Esophagus squamous epithelium (tissue), 5 donors: ENCODE data around the gene ARHGDIB. TPM values are rescaled to one million over a fixed set of nuclear protein-coding genes. Genes with fewer than 3 reads are reported as not detected.

Source experiments
- DNase-seq: peaks from one replicate; lab custom pipeline; 2025; lab: John Stamatoyannopoulos, UW
- H3K27ac ChIP-seq, 4 donors: fragments of 200-600 bp; sonication (generic); one replicate each; pipeline ENCODE4 v1.5.1; 2016 to 2019; ENCODE audit warnings: mild to moderate bottlenecking in 1 of 4
- H3K27me3 ChIP-seq, 4 donors: fragments of 200-600 bp; sonication (generic); 1 replicate in 3 of 4; 2 replicates in 1 of 4; pipeline versions ENCODE4 v1.5.1 to v1.6.0; 2017 to 2021; ENCODE audit warnings: antibody characterized with exemption in 1 of 4
- H3K36me3 ChIP-seq, 3 donors: fragments of 200-600 bp; sonication (generic); one replicate each; pipeline ENCODE4 v1.5.1; 2016 to 2019
- H3K4me1 ChIP-seq, 3 donors: fragments of 200-600 bp; sonication (generic); one replicate each; pipeline ENCODE4 v1.5.1; 2017 to 2019
- H3K4me3 ChIP-seq, 4 donors: fragments of 200-600 bp; sonication (generic); 1 replicate in 3 of 4; 2 replicates in 1 of 4; pipeline ENCODE4 v1.5.1; 2016 to 2019; ENCODE audit warnings: mild to moderate bottlenecking in 2 of 4, moderate library complexity in 1 of 4
- H3K9me3 ChIP-seq, 3 donors: fragments of 200-600 bp; sonication (generic); one replicate each; pipeline ENCODE4 v1.5.1; 2016 to 2019
- POLR2A ChIP-seq, 4 donors: fragments of 450-650 bp; IDR thresholded peaks; one replicate each; pipeline ENCODE4 v1.6.1; 2017; ENCODE audit warnings: antibody characterized with exemption in 4 of 4, mild to moderate bottlenecking in 4 of 4, moderate library complexity in 3 of 4
- WGBS, 2 donors: methylation state at CpG; one replicate each; pipeline ENCODE4 v1.1.5; 2018; 5-methylcytosine and 5-hydroxymethylcytosine counted together
- intact Hi-C: fragments of 100-400 bp; cut with DNase I; formaldehyde crosslinking; loops from one replicate; pipeline ENCODE4 v1.15.0; 2022
- total RNA-seq, 4 donors: library from RNA; depleted of rRNA; stranded (reverse); fragments of >200 nt; gene quantifications; one replicate each; pipeline ENCODE4 v1.1.0, GENCODE V29; 2016
- TF ChIP-seq, protein P1 (sequence below), 6 experiments: fragments of 450-650 bp in 4 of 6; fragments of 200-600 bp in 2 of 6; sonication (generic) in 2 of 6; IDR thresholded peaks; one replicate each; pipeline ENCODE4 v1.5.1; 2016 to 2019; ENCODE audit warnings: antibody characterized with exemption in 6 of 6, mild to moderate bottlenecking in 4 of 6, moderate library complexity in 4 of 6
- donor health status: DM: yes; HTN: yes; CAD: no.

Gene ARHGDIB
- total RNA-seq, 4 donors from 2014 or later: 17.2 to 91.1 (median 62.0) TPM

GRCh38 chr12:14981049-14981448, 19.6 kb upstream of the ARHGDIB start:
- Histone ChIP-seq H3K4me1 (no peaks in the 10 kb centered on the region), H3K27me3 (no peaks in the 10 kb centered on the region), H3K36me3 (no peaks in the 10 kb centered on the region), H3K4me3 (no peak overlapping the region), H3K27ac (no peak overlapping the region), H3K9me3 (no peaks in the 10 kb centered on the region)
- no peak for DNase-seq
- no peak for TF ChIP-seq POLR2A (IDR thresholded peaks at IDR 0.05)
- TF ChIP-seq, protein P1, sequence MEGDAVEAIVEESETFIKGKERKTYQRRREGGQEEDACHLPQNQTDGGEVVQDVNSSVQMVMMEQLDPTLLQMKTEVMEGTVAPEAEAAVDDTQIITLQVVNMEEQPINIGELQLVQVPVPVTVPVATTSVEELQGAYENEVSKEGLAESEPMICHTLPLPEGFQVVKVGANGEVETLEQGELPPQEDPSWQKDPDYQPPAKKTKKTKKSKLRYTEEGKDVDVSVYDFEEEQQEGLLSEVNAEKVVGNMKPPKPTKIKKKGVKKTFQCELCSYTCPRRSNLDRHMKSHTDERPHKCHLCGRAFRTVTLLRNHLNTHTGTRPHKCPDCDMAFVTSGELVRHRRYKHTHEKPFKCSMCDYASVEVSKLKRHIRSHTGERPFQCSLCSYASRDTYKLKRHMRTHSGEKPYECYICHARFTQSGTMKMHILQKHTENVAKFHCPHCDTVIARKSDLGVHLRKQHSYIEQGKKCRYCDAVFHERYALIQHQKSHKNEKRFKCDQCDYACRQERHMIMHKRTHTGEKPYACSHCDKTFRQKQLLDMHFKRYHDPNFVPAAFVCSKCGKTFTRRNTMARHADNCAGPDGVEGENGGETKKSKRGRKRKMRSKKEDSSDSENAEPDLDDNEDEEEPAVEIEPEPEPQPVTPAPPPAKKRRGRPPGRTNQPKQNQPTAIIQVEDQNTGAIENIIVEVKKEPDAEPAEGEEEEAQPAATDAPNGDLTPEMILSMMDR (IDR thresholded peaks at IDR 0.05): no peak
- intact Hi-C loops: no loop called here
- WGBS, 2 donors: 83 to 94% methylated on average over 2 of the region's 2 CpGs

- Histone ChIP-seq H3K27me3 (no peaks in the 10 kb centered on the region), H3K4me1 (no peaks in the 10 kb centered on the region), H3K9me3 (no peaks in the 10 kb centered on the region), H3K36me3 (no peaks in the 10 kb centered on the region), H3K4me3 (no peak overlapping the region), H3K27ac (no peak overlapping the region)
- intact Hi-C loops: no loop called here
- DNase-seq: no peak
- TF ChIP-seq POLR2A (IDR thresholded peaks at IDR 0.05): no peak
- TF ChIP-seq, protein P1 (IDR thresholded peaks at IDR 0.05): no peak
These were observed 18.1 kb upstream of the ARHGDIB start for GRCh38 chr12:14979468-14979867.

DNA sequence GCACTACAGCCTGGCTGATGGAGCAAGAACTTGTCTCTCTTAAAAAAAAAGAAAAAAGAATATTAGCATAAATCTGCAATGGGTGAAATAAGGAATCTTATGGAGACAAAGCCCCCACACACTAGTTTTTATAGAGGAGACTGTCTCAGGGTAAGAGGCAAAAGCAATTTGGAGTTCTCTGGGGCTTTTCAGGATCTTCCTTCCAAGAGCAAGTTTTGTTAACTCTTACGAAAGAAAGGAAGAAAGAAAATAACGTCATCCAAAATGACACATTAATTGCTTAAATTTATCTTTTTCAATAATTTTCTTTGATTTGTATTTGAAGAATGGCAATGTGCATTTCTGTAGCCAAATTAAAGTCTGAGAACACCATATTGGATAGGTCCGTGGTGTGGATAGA, 15.3 kb upstream of the ARHGDIB start:
- H3K27me3 ChIP-seq: no peaks in the 10 kb centered on the region
- no peak overlapping the region for H3K4me3 ChIP-seq
- intact Hi-C loops: no loop called here
- WGBS, 2 donors: 74 to 84% methylated on average over 3 of the region's 3 CpGs
- H3K36me3 ChIP-seq: no peaks in the 10 kb centered on the region
- H3K4me1 ChIP-seq: no peaks in the 10 kb centered on the region
- TF ChIP-seq, protein P1 (IDR thresholded peaks at IDR 0.05): no peak
- no peak for TF ChIP-seq POLR2A (IDR thresholded peaks at IDR 0.05)
- H3K27ac ChIP-seq: no peak overlapping the region
- DNase-seq: no peak
- no peaks in the 10 kb centered on the region for H3K9me3 ChIP-seq

DNA sequence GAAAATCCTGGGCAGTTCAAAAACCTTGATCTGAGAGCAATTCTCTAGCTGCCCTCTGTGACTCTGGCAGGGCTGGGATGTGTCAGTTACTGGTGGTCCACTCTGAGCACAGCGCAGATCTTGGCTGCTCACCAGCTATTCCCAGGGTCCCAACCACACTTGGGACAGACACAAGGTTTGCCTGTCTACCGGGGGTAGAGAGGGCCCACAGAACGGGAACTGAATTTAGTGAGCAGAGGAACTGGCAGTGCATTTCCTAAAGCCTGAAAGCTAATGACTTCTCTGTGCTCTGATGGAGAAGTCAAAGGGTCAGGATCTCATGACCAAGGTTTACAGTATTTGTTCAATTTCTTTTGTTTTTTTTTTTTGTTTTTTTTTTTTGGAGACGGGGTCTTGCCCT, 14.1 kb upstream of the ARHGDIB start:
- H3K4me1 ChIP-seq: no peaks in the 10 kb centered on the region
- no peak overlapping the region for H3K4me3 ChIP-seq
- intact Hi-C loops: no loop called here
- TF ChIP-seq, protein P1 (IDR thresholded peaks at IDR 0.05): no peak
- no peak for TF ChIP-seq POLR2A (IDR thresholded peaks at IDR 0.05)
- 94 to 100% methylated on average over 1 to 3 of the region's 4 CpGs for WGBS, 2 donors
- no peak overlapping the region for H3K27ac ChIP-seq
- H3K9me3 ChIP-seq: no peaks in the 10 kb centered on the region
- no peaks in the 10 kb centered on the region for H3K27me3 ChIP-seq
- no peaks in the 10 kb centered on the region for H3K36me3 ChIP-seq
- no peak for DNase-seq

DNA sequence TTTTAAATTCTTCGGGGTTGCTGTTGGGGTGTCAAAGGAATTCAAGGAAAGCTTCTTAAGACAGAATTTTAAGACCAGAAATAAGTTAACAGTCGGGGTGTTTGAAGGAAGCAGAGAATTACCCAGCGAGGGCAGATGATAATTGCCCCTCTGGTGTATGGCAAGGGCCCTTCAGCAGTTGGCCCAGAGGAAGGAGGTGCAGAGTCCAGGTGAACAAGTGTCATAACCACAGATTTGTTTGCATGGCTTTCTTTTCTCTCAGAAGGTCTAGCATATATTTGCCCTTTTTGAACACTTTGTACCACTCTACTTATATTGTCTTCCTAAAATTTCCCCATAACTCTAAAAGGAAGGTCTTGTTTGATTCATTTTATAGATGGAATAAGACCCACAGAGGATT, 13.2 kb upstream of the ARHGDIB start:
- Histone ChIP-seq H3K36me3 (no peaks in the 10 kb centered on the region), H3K9me3 (no peaks in the 10 kb centered on the region), H3K4me3 (no peak overlapping the region), H3K27me3 (no peaks in the 10 kb centered on the region), H3K4me1 (no peaks in the 10 kb centered on the region), H3K27ac (no peak overlapping the region)
- TF ChIP-seq, protein P1 (IDR thresholded peaks at IDR 0.05): no peak
- TF ChIP-seq POLR2A (IDR thresholded peaks at IDR 0.05): no peak
- intact Hi-C loops: no loop called here
- WGBS, 2 donors: 79 to 85% methylated on average over 3 of the region's 3 CpGs
- DNase-seq: no peak
